HG03045 (cell line): ENCODE measurements around the gene SYNJ2BP.
"Not testable (repeated sequence)": the region's sequence is repeated elsewhere in the genome, so short reads cannot be mapped to it uniquely, and the experiment has no call there.

Experiments
- ATAC-seq: cut with Tn5 transposase; IDR thresholded peaks from one replicate; pipeline ENCODE4 v1.9.1; 2021; ENCODE audit warnings: mild to moderate bottlenecking, moderate library complexity; ENCODE audit not compliant: unreplicated experiment

SYNJ2BP gene

GRCh38 chr14:70416725-70417349 lies at the start of gene SYNJ2BP:
Gene SYNJ2BP (minus strand): TSS chr14:70417090. CDS start chr14:70416963, 127 bp downstream.
- ATAC-seq: no peak

- no peak for ATAC-seq
Observed at GRCh38 chr14:70454731-70455130, 37.8 kb upstream of the SYNJ2BP start.

GRCh38 chr14:70451874-70452273 lies 35.0 kb upstream of the SYNJ2BP start, which contains the start of gene ADAM21:
Gene ADAM21 (plus strand): TSS chr14:70452174. CDS start chr14:70457500, 5,326 bp downstream.
- no peak for ATAC-seq

GRCh38 chr14:70448633-70449340 lies 31.9 kb upstream of the SYNJ2BP start:
- no peak for ATAC-seq

- ATAC-seq: no peak
Observed at GRCh38 chr14:70442750-70443149, 25.9 kb upstream of the SYNJ2BP start.

- ATAC-seq: no peak
Observed at GRCh38 chr14:70441641-70442040, 24.8 kb upstream of the SYNJ2BP start.

GRCh38 chr14:70436867-70437266 lies 20.0 kb upstream of the SYNJ2BP start:
- ATAC-seq: no peak

GRCh38 chr14:70426555-70426954 lies 9.7 kb upstream of the SYNJ2BP start:
- not testable (repeated sequence) for ATAC-seq

- ATAC-seq: no peak
Observed at GRCh38 chr14:70425354-70425753, 8.5 kb upstream of the SYNJ2BP start.

- no peak for ATAC-seq
Observed at GRCh38 chr14:70422538-70422937, 5.6 kb upstream of the SYNJ2BP start.

- ATAC-seq: not testable (repeated sequence)
Observed at GRCh38 chr14:70419270-70419931, 2.5 kb upstream of the SYNJ2BP start.

- ATAC-seq: no peak
Observed at GRCh38 chr14:70416338-70416724, 559 bp downstream of the SYNJ2BP start.

- no peak for ATAC-seq
Observed at GRCh38 chr14:70415788-70416187, 1.1 kb downstream of the SYNJ2BP start.

- no peak for ATAC-seq
Observed at GRCh38 chr14:70407621-70408020, 9.3 kb downstream of the SYNJ2BP start.

GRCh38 chr14:70406216-70406615 lies 10.7 kb downstream of the SYNJ2BP start:
- ATAC-seq: not testable (repeated sequence)

GRCh38 chr14:70403335-70403734 lies 13.6 kb downstream of the SYNJ2BP start:
- not testable (repeated sequence) for ATAC-seq

GRCh38 chr14:70401643-70402042 lies 15.2 kb downstream of the SYNJ2BP start:
- ATAC-seq: no peak

- ATAC-seq: no peak
Observed at GRCh38 chr14:70398706-70399431, 18.0 kb downstream of the SYNJ2BP start.

GRCh38 chr14:70398280-70398679 lies 18.6 kb downstream of the SYNJ2BP start:
- no peak for ATAC-seq

- no peak for ATAC-seq
Observed at GRCh38 chr14:70397746-70398145, 19.1 kb downstream of the SYNJ2BP start.

GRCh38 chr14:70394674-70395306 lies 22.1 kb downstream of the SYNJ2BP start:
- ATAC-seq: no peak
